GM21723 (cell line): ENCODE data around the gene MLH3.

Source experiments
- ATAC-seq: cut with Tn5 transposase; IDR thresholded peaks from one replicate; pipeline ENCODE4 v1.9.1; 2021; ENCODE audit warnings: mild to moderate bottlenecking, moderate library complexity; ENCODE audit not compliant: unreplicated experiment

The MLH3 gene

GRCh38 chr14:74974364-74975058 lies 76.8 kb downstream of the MLH3 start:
- ATAC-seq, result no peak

- no peak for ATAC-seq
Observed at GRCh38 chr14:74973905-74974363, 77.3 kb downstream of the MLH3 start.

- ATAC-seq, result no peak
Observed at GRCh38 chr14:74973003-74973653, 78.1 kb downstream of the MLH3 start.

GRCh38 chr14:74968811-74969210 lies 82.5 kb downstream of the MLH3 start:
- ATAC-seq, result no peak

GRCh38 chr14:74965486-74966153 lies 85.6 kb downstream of the MLH3 start:
- no peak for ATAC-seq

GRCh38 chr14:74964787-74965485 lies 86.3 kb downstream of the MLH3 start:
- ATAC-seq, result no peak
